ENCODE measurements around the gene CDC42BPB.

DNA sequence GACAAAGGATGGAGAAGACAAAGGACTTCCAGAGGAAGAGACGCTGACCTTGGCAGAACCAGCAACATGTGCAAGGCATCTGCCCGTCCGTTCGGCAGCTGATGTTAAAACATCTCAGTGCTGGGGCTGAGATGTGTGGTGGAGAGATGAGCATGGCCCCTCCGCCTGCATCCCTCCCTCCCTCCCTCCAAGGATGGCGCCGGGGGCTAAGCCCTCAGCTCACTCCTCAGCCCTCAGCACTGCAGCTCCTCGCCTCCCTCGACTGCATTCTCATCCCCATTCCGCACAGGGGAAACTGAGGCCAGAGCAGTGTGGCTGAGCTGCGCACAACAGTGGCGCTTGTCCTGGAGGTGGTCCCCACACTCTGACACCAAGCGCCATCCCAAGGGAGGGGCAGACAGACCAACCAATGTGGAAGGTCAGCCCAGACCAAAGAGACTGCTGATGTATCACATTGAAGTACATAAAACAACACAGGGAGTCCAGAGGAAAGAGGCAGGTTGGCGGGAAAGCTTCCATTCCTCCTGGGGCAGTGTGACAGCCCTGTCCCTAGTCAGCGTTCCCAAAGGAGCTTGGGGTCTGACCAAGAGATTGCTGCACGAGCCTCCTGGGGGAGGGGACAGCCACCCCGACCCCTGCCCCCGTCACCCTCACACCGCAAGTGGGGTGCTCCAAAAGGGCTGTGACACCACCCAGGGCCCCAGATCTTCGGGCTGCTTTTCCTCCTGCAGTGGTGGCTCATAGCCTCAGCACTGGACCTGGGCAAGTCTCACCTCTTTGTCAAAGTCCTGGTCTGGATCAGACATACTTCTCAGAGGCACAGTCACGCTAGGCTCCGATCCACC lies 119.8 kb downstream of the CDC42BPB start:
- TF ChIP-seq, protein P1, sequence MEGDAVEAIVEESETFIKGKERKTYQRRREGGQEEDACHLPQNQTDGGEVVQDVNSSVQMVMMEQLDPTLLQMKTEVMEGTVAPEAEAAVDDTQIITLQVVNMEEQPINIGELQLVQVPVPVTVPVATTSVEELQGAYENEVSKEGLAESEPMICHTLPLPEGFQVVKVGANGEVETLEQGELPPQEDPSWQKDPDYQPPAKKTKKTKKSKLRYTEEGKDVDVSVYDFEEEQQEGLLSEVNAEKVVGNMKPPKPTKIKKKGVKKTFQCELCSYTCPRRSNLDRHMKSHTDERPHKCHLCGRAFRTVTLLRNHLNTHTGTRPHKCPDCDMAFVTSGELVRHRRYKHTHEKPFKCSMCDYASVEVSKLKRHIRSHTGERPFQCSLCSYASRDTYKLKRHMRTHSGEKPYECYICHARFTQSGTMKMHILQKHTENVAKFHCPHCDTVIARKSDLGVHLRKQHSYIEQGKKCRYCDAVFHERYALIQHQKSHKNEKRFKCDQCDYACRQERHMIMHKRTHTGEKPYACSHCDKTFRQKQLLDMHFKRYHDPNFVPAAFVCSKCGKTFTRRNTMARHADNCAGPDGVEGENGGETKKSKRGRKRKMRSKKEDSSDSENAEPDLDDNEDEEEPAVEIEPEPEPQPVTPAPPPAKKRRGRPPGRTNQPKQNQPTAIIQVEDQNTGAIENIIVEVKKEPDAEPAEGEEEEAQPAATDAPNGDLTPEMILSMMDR (IDR thresholded peaks at IDR 0.05; ENCODE audit: low read depth, low read length) = no peak
- TF ChIP-seq EZH2phosphoT487 (IDR thresholded peaks at IDR 0.05; ENCODE audit: low read depth) = no peak

Measured in OCI-LY3 (cell line).